DND-41 (cell line): Measurements from ENCODE around the gene NCOA4.

Experiments
- ATAC-seq: fragments of 200-7000 bp; cut with Tn5 transposase; 3 replicates; pipeline ENCODE4 v1.9.1; 2021; ENCODE audit warnings: low read depth; ENCODE audit not compliant: insufficient read depth
- DNase-seq: peaks from one replicate; pipeline ENCODE4 v3.0.0-alpha.2; 2020
- H2AFZ ChIP-seq: 2 replicates; pipeline ENCODE4 v1.6.0; 2012; ENCODE audit warnings: low read depth, low read length
- H3K27ac ChIP-seq: 2 replicates; pipeline ENCODE4 v1.5.1; 2012; ENCODE audit warnings: low read length, inconsistent platforms
- H3K27me3 ChIP-seq: fragments of 200-600 bp; sonication (generic); 2 replicates; pipeline ENCODE4 v1.6.0; 2012; ENCODE audit warnings: low read length, mild to moderate bottlenecking, inconsistent platforms; ENCODE audit not compliant: insufficient read depth, poor library complexity
- H3K36me3 ChIP-seq: 2 replicates; pipeline ENCODE4 v1.5.1; 2012; ENCODE audit warnings: low read length, inconsistent platforms; ENCODE audit not compliant: insufficient read depth
- H3K4me1 ChIP-seq: 2 replicates; pipeline ENCODE4 v1.5.1; 2012; ENCODE audit warnings: mild to moderate bottlenecking, low read length; ENCODE audit not compliant: insufficient read depth
- H3K4me2 ChIP-seq: 2 replicates; pipeline ENCODE4 v1.6.0; 2012; ENCODE audit warnings: mild to moderate bottlenecking, moderate library complexity, low read length, inconsistent platforms; ENCODE audit not compliant: insufficient read depth
- H3K4me3 ChIP-seq, 2 experiments: fragments of 200-600 bp in 1 of 2; shearing (Covaris generic) in 1 of 2; 2 replicates each; pipeline ENCODE4 v1.5.1; 2012 to 2016; ENCODE audit warnings: inconsistent platforms in 2 of 2, low read length in 2 of 2, mild to moderate bottlenecking in 2 of 2, low read depth in 1 of 2, moderate library complexity in 1 of 2
- H3K79me2 ChIP-seq: 2 replicates; pipeline ENCODE4 v1.6.0; 2012; ENCODE audit warnings: low read length, inconsistent platforms; ENCODE audit not compliant: insufficient read depth
- H3K9ac ChIP-seq: 2 replicates; pipeline ENCODE4 v1.6.0; 2012; ENCODE audit warnings: low read depth, mild to moderate bottlenecking, inconsistent platforms, low read length, moderate library complexity
- H3K9me3 ChIP-seq: 2 replicates; pipeline ENCODE4 v1.5.1; 2012; ENCODE audit warnings: low read length, moderate library complexity, mild to moderate bottlenecking, inconsistent platforms; ENCODE audit not compliant: insufficient read depth, severe bottlenecking
- H4K20me1 ChIP-seq: 2 replicates; pipeline ENCODE4 v1.6.0; 2012; ENCODE audit warnings: low read length; ENCODE audit not compliant: insufficient read depth
- EZH2 ChIP-seq: IDR thresholded peaks from 3 replicates; pipeline ENCODE4 v1.6.1; 2012; ENCODE audit warnings: borderline replicate concordance, low read depth, mild to moderate bottlenecking, moderate library complexity, low read length, inconsistent platforms; ENCODE audit not compliant: severe bottlenecking
- TF ChIP-seq, protein P1 (sequence below): IDR thresholded peaks from 2 replicates; pipeline ENCODE4 v1.5.1; 2012; ENCODE audit warnings: borderline replicate concordance, low read length, moderate library complexity, mild to moderate bottlenecking; ENCODE audit not compliant: poor library complexity, severe bottlenecking; ENCODE audit errors: extremely low read depth

Gene NCOA4

DNA sequence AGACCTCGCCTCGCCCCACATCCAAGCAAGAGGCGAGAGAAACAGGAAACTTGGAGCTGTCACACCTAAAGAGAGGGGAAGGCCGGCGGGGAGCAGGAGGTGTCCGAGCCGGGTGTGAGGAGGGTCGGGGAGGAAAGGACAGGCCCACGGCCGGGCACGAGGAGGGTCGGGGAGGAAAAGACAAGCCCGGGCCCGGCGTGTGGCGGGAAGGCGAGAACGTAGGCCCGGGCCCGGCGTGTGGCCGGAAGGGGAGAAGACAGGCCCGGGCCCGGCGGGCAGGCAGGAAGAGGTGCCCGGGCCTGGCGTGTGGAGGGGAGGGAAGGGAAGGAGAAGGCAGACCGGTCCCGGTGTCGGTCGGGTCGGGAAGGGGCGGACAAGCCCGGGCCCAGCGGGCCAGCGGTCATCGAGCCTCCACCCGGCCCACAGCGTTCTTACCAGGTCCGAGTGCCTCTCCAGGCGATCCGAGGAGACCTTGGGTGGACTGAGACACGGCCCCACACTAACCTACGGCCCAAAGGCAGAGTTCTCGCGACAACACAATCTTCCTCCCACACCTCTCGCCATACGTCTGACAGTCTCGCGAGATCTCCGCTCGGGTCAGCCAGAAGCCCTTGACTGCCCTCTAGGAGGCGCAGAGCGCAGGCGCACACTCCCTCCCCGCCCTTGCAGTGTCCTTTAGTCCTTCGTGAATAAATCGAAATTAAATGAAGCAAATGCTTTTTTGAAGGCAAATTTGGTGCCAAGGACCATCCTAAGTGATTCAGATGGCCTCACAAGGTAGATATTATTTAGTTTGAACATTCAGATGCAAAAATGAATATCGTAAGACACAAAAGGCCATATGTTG is at the start of gene NCOA4:
TSS of gene NCOA4 (minus strand) at position 533 of the 847 bp plus-strand sequence. CDS start 13,943 bp downstream, outside the sequence.
- Histone ChIP-seq H3K4me2 (peak within 1 kb of the TSS; percentile 82), H3K9me3 (no peaks in the 10 kb centered on the region), H3K27me3 (no peaks in the 10 kb centered on the region), H3K79me2 (peaks cover 51% of the 10 kb centered on the region), H2AFZ (peak within 1 kb of the TSS; percentile 87), H3K4me1 (peaks cover 54% of the 10 kb centered on the region), H3K36me3 (peaks cover 11% of the 10 kb centered on the region), H4K20me1 (peaks cover 38% of the 10 kb centered on the region), H3K27ac (peak within 1 kb of the TSS; percentile 88), H3K4me3 (peak within 1 kb of the TSS; percentile 90 to 97), H3K9ac (peak within 1 kb of the TSS; percentile 84)
- TF ChIP-seq EZH2, result no peak
- TF ChIP-seq, protein P1, sequence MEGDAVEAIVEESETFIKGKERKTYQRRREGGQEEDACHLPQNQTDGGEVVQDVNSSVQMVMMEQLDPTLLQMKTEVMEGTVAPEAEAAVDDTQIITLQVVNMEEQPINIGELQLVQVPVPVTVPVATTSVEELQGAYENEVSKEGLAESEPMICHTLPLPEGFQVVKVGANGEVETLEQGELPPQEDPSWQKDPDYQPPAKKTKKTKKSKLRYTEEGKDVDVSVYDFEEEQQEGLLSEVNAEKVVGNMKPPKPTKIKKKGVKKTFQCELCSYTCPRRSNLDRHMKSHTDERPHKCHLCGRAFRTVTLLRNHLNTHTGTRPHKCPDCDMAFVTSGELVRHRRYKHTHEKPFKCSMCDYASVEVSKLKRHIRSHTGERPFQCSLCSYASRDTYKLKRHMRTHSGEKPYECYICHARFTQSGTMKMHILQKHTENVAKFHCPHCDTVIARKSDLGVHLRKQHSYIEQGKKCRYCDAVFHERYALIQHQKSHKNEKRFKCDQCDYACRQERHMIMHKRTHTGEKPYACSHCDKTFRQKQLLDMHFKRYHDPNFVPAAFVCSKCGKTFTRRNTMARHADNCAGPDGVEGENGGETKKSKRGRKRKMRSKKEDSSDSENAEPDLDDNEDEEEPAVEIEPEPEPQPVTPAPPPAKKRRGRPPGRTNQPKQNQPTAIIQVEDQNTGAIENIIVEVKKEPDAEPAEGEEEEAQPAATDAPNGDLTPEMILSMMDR, result peak; percentile 93
- peak; percentile 95 for DNase-seq
- peak; percentile 95 for ATAC-seq

DNA sequence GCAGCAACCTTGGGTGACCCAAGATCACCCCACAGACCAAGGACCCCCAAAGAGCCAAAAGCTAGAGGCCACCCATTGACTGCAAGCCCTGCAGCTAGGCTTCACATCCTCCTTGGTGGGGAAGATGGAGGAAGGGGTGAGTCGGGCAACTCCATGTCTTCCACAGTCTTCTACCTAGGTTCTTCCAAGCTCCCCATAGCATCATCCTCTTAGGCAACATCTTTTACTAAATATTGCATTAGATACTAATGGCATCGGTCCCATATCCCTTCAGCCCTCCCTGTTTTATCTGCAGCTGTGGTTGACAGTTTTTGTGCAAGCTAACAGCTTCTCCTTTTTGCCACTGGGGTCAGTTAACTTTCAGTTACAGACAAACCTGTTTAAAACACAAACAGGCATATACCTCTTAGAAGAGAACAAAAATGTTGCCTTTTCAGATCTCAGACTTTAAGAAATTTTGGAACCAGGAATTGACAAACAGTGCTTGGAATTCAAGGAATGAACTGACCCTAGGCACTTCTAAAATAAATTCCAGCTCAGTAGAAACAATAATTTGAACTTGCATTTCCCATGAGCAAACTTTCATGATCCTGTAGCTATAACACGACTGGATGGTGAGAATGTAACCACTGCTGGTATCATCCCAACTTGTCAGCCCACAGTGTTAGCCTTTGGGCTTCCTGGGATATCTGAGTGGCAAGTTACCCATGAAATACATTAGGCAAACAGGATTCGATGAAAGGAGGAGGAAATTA is 49.6 kb upstream of the NCOA4 start:
- no peaks in the 10 kb centered on the region for H4K20me1 ChIP-seq
- DNase-seq, result peak; percentile 41
- H3K27me3 ChIP-seq, result no peaks in the 10 kb centered on the region
- no peaks in the 10 kb centered on the region for H3K9me3 ChIP-seq
- peak; percentile 34 for ATAC-seq
- TF ChIP-seq EZH2, result no peak
- TF ChIP-seq, protein P1, result no peak
- peak overlapping the region; percentile 90 for H3K27ac ChIP-seq
- no peak overlapping the region for H3K4me3 ChIP-seq
- H3K36me3 ChIP-seq, result no peaks in the 10 kb centered on the region
- peak overlapping the region; percentile 0; the same call in 1 of the 2 replicates for H3K4me2 ChIP-seq
- H3K9ac ChIP-seq, result peak overlapping the region; percentile 28
- H3K79me2 ChIP-seq, result no peaks in the 10 kb centered on the region
- H3K4me1 ChIP-seq, result peaks cover 66% of the 10 kb centered on the region
- peak overlapping the region; percentile 38 for H2AFZ ChIP-seq

DNA sequence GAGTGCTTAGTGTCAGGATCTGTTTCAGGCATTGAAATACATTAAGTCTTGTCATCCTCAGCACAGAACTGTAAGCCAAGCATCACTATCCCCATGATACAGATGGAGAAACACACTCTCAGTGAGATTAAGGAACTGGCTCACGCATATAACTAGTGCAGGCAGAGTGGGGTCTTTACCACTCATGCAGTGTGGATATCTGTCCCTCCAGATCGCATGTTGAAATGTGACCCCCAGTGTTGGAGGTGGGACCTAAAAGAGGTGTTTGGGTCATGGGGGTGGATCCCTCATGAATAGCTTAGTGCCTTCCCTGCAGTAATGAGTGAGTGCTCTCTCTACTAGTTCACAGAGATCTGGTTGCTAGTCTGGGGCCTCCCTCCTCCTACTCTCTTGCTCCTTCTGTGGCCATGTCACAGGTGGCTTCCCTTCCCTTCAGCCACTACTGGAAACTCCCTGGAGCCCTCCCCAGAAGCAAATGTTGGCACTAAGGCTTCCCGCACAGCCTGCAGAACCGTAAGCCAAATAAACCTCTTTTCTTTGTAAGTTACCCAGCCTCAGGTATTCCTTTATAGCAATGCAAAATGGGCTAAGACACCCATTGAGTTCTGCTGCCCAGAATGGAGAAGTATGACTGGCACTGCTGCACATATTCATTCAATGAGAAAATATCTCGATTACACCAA is 47.4 kb upstream of the NCOA4 start:
- Histone ChIP-seq H4K20me1 (no peaks in the 10 kb centered on the region), H3K27ac (peak overlapping the region; percentile 94), H3K4me3 (peak overlapping the region in 1 of 2 experiments; percentile 10; a peak in 1 of 4 replicates), H3K9ac (peak overlapping the region; percentile 45), H3K27me3 (no peaks in the 10 kb centered on the region), H3K9me3 (no peaks in the 10 kb centered on the region), H3K4me2 (peak overlapping the region; percentile 49), H2AFZ (peak overlapping the region; percentile 34; the same call in 1 of the 2 replicates), H3K79me2 (no peaks in the 10 kb centered on the region), H3K36me3 (no peaks in the 10 kb centered on the region), H3K4me1 (peaks cover 66% of the 10 kb centered on the region)
- ATAC-seq, result peak; percentile 68
- no peak for TF ChIP-seq EZH2
- TF ChIP-seq, protein P1, result no peak
- DNase-seq, result peak; percentile 50
